Transverse colon (tissue), 4 donors: ENCODE data around the gene CCDC142.
"Not testable (repeated sequence)": the region's sequence is repeated elsewhere in the genome, so short reads cannot be mapped to it uniquely, and the experiment has no call there.

Source experiments
- CTCF ChIP-seq, 5 experiments: fragments of 200-600 bp in 3 of 5; fragments of 450-650 bp in 2 of 5; sonication (generic) in 3 of 5; IDR thresholded peaks; 1 replicate in 2 of 5; 2 replicates in 3 of 5; pipeline ENCODE4 v1.5.1; 2016 to 2017; ENCODE audit warnings: antibody characterized with exemption in 5 of 5, inconsistent platforms in 3 of 5, mild to moderate bottlenecking in 2 of 5, moderate library complexity in 1 of 5
- POLR2AphosphoS5 ChIP-seq, 3 donors: sonication (generic); formaldehyde crosslinking; IDR thresholded peaks; one replicate each; pipeline ENCODE4 v1.6.1; 2016; ENCODE audit warnings: antibody characterized with exemption in 3 of 3

GRCh38 chr2:74470742-74471141 is 12.1 kb downstream of the CCDC142 start:
- not testable (repeated sequence) for TF ChIP-seq CTCF, POLR2AphosphoS5 (IDR thresholded peaks at IDR 0.05)
